H9 (cell line): Measurements from ENCODE around the gene PPP1R14C. TPM values are rescaled to one million over a fixed set of nuclear protein-coding genes. Genes with fewer than 3 reads are reported as not detected.
"Not testable (repeated sequence)": the region's sequence is repeated elsewhere in the genome, so short reads cannot be mapped to it uniquely, and the experiment has no call there.

Experiments used
- DNase-seq: peaks from one replicate; pipeline ENCODE4 v3.0.0-alpha.2; 2017
- H2AFZ ChIP-seq: one replicate; pipeline ENCODE4 v1.6.1; 2013; ENCODE audit warnings: mild to moderate bottlenecking, low read length, control low read depth, moderate library complexity
- H2AK5ac ChIP-seq: 2 replicates; pipeline ENCODE4 v1.6.1; 2013; ENCODE audit warnings: low read length, control low read depth, mixed read lengths; ENCODE audit not compliant: insufficient read length
- H2BK120ac ChIP-seq: one replicate; pipeline ENCODE4 v1.6.1; 2013; ENCODE audit warnings: low read depth, mild to moderate bottlenecking, low read length, control low read depth, inconsistent platforms; ENCODE audit not compliant: poor library complexity, severe bottlenecking
- H2BK12ac ChIP-seq: 2 replicates; pipeline ENCODE4 v1.6.1; 2013; ENCODE audit warnings: low read length, control low read depth, mixed read lengths, low read depth; ENCODE audit not compliant: insufficient read length
- H2BK15ac ChIP-seq: 2 replicates; pipeline ENCODE4 v1.6.1; 2013; ENCODE audit warnings: low read depth, low read length, control low read depth
- H2BK20ac ChIP-seq: one replicate; pipeline ENCODE4 v1.6.1; 2013; ENCODE audit warnings: low read depth, mild to moderate bottlenecking, low read length, control low read depth, inconsistent platforms; ENCODE audit not compliant: poor library complexity, severe bottlenecking
- H2BK5ac ChIP-seq: 2 replicates; pipeline ENCODE4 v1.6.1; 2013; ENCODE audit warnings: low read length, control low read depth, mixed read lengths; ENCODE audit not compliant: insufficient read length
- H3K14ac ChIP-seq: 2 replicates; pipeline ENCODE4 v1.6.1; 2013; ENCODE audit warnings: low read length, control low read depth; ENCODE audit not compliant: insufficient read depth
- H3K18ac ChIP-seq: 2 replicates; pipeline ENCODE4 v1.6.1; 2013; ENCODE audit warnings: low read depth, mild to moderate bottlenecking, mixed read lengths, low read length, control low read depth; ENCODE audit not compliant: insufficient read length
- H3K23ac ChIP-seq: 2 replicates; pipeline ENCODE4 v1.6.1; 2013; ENCODE audit warnings: low read length, control low read depth, mixed read lengths, low read depth; ENCODE audit not compliant: insufficient read length
- H3K23me2 ChIP-seq: 2 replicates; pipeline ENCODE4 v1.6.1; 2013; ENCODE audit warnings: low read depth, mild to moderate bottlenecking, mixed read lengths, low read length, control low read depth; ENCODE audit not compliant: insufficient read length, poor library complexity, severe bottlenecking
- H3K27ac ChIP-seq: 2 replicates; pipeline ENCODE4 v1.5.1; 2013; ENCODE audit warnings: low read length, control low read depth, mixed read lengths, low read depth; ENCODE audit not compliant: insufficient read length
- H3K27me3 ChIP-seq: 2 replicates; pipeline ENCODE4 v1.6.1; 2013; ENCODE audit warnings: low read length, control low read depth, inconsistent platforms; ENCODE audit not compliant: insufficient read depth
- H3K4ac ChIP-seq: 2 replicates; pipeline ENCODE4 v1.6.1; 2013; ENCODE audit warnings: low read depth, mild to moderate bottlenecking, control low read depth, inconsistent platforms, low read length, moderate library complexity
- H3K4me1 ChIP-seq: 2 replicates; pipeline ENCODE4 v1.6.1; 2013; ENCODE audit warnings: low read length, control low read depth, inconsistent platforms; ENCODE audit not compliant: insufficient read depth
- H3K4me2 ChIP-seq: 2 replicates; pipeline ENCODE4 v1.6.1; 2013; ENCODE audit warnings: low read length, control low read depth, mixed read lengths; ENCODE audit not compliant: insufficient read length, insufficient read depth
- H3K56ac ChIP-seq: 2 replicates; pipeline ENCODE4 v1.6.1; 2013; ENCODE audit warnings: low read depth, mild to moderate bottlenecking, mixed read lengths, low read length, control low read depth; ENCODE audit not compliant: insufficient read length
- H3K79me1 ChIP-seq: 2 replicates; pipeline ENCODE4 v1.6.1; 2013; ENCODE audit warnings: low read depth, mild to moderate bottlenecking, moderate library complexity, low read length, control low read depth, inconsistent platforms; ENCODE audit not compliant: insufficient read depth, poor library complexity, severe bottlenecking
- H3K79me2 ChIP-seq: 2 replicates; pipeline ENCODE4 v1.6.1; 2013; ENCODE audit warnings: low read length, control low read depth, inconsistent platforms; ENCODE audit not compliant: insufficient read depth
- H3K9ac ChIP-seq: 2 replicates; pipeline ENCODE4 v1.6.1; 2013; ENCODE audit warnings: low read length, control low read depth, mixed read lengths; ENCODE audit not compliant: insufficient read length; ENCODE audit errors: extremely low read depth
- H3K9me3 ChIP-seq: one replicate; pipeline ENCODE4 v1.6.1; 2013; ENCODE audit warnings: low read depth, low read length, inconsistent platforms; ENCODE audit not compliant: control insufficient read depth
- H3T11ph ChIP-seq: one replicate; pipeline ENCODE4 v1.6.1; 2013; ENCODE audit warnings: mild to moderate bottlenecking, low read length, control low read depth, inconsistent platforms
- H4K20me1 ChIP-seq: one replicate; pipeline ENCODE4 v1.6.1; 2013; ENCODE audit not compliant: control insufficient read depth, insufficient read length, insufficient read depth
- H4K5ac ChIP-seq: 2 replicates; pipeline ENCODE4 v1.6.1; 2013; ENCODE audit warnings: low read depth, mild to moderate bottlenecking, mixed read lengths, low read length, control low read depth; ENCODE audit not compliant: insufficient read length
- H4K8ac ChIP-seq: replicated peaks from 2 replicates; pipeline ENCODE4 v1.6.1; 2013; ENCODE audit warnings: low read length, control low read depth, mixed read lengths, low read depth; ENCODE audit not compliant: insufficient read length
- H4K91ac ChIP-seq: 2 replicates; pipeline ENCODE4 v1.6.1; 2013; ENCODE audit warnings: low read depth, mild to moderate bottlenecking, moderate library complexity, mixed read lengths, low read length, control low read depth; ENCODE audit not compliant: insufficient read length
- H3K27ac Mint-ChIP-seq, 3 experiments: 2 replicates in 2 of 3; 3 replicates in 1 of 3; pipeline ENCODE4 v1.8.0; 2020 to 2021; ENCODE audit warnings: mixed read lengths in 3 of 3, mild to moderate bottlenecking in 1 of 3, moderate library complexity in 1 of 3
- H3K27me3 Mint-ChIP-seq: 2 replicates; pipeline ENCODE4 v1.8.0; 2021; ENCODE audit warnings: low read depth, mild to moderate bottlenecking, moderate library complexity, mixed read lengths
- H3K36me3 Mint-ChIP-seq, 3 experiments: 2 replicates in 2 of 3; 3 replicates in 1 of 3; pipeline ENCODE4 v1.8.0; 2020 to 2021; ENCODE audit warnings: low read depth in 3 of 3, mixed read lengths in 3 of 3; ENCODE audit not compliant: insufficient read depth in 1 of 3
- H3K4me1 Mint-ChIP-seq, 2 experiments: 2 replicates each; pipeline ENCODE4 v1.8.0; 2020; ENCODE audit warnings: mixed read lengths in 2 of 2
- H3K4me3 Mint-ChIP-seq, 2 experiments: 2 replicates in 1 of 2; 3 replicates in 1 of 2; pipeline ENCODE4 v1.8.0; 2020 to 2021; ENCODE audit warnings: mild to moderate bottlenecking in 2 of 2, mixed read lengths in 2 of 2, moderate library complexity in 1 of 2
- H3K9me3 Mint-ChIP-seq, 2 experiments: 2 replicates in 1 of 2; 3 replicates in 1 of 2; pipeline ENCODE4 v1.8.0; 2020; ENCODE audit warnings: mild to moderate bottlenecking in 2 of 2, mixed read lengths in 2 of 2, moderate library complexity in 1 of 2
- CTCF ChIP-seq: fragments of 200-600 bp; sonication (generic); conservative IDR thresholded peaks from 3 replicates; pipeline ENCODE4 v1.8.0; 2021; ENCODE audit warnings: antibody characterized with exemption, mild to moderate bottlenecking
- WGBS: extraction: QIAGEN DNeasy Blood & Tissue Kit; methylation state at CpG from one replicate; pipeline ENCODE4 v1.1.7; 2013; ENCODE audit warnings: missing lambda C conversion rate, low lambda C conversion rate, mixed read lengths; ENCODE audit not compliant: insufficient read length; ENCODE audit errors: extremely low coverage; 5-methylcytosine and 5-hydroxymethylcytosine counted together
- total RNA-seq: library from RNA; stranded (reverse); gene quantifications from 2 replicates; pipeline ENCODE4 v1.2.1, GENCODE V29; 2021

PPP1R14C gene
- total RNA-seq, 1 experiment from 2014 or later = 0.37 TPM

DNA sequence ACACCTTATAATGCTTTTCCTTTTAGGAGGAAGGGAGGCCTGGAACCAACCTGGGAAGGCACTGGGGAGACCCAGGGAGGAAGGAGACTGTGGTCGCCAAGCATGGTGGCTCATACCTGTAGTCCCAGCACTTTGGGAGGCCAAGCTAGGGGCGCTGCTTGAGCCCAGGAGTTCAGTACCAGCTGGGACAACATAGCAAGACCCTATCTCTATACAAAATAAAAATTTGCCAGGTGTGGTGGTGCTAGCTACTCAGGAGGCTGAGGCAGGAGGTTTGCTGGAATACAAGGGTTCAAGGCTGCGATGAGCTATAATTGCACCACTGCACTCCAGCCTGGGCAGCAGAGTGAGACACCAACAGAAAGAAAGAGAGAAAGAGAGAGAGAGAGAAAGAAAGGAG is 36.2 kb downstream of the PPP1R14C start:
- Histone ChIP-seq H4K5ac (no peak overlapping the region), H3K4ac (no peak overlapping the region), H2BK12ac (no peak overlapping the region), H2AK5ac (no peak overlapping the region), H3K18ac (no peak overlapping the region), H3K23me2 (no peaks in the 10 kb centered on the region), H3K79me2 (no peaks in the 10 kb centered on the region), H3K79me1 (no peaks in the 10 kb centered on the region), H3K4me1 (no peaks in the 10 kb centered on the region), H3K23ac (no peak overlapping the region), H4K20me1 (no peaks in the 10 kb centered on the region), H2BK20ac (no peak overlapping the region), H4K91ac (no peak overlapping the region), H2BK5ac (no peak overlapping the region), H3K9me3 (no peaks in the 10 kb centered on the region), H3K56ac (no peak overlapping the region), H4K8ac (no peak overlapping the region), H2BK120ac (no peak overlapping the region), H3K14ac (no peak overlapping the region), H2BK15ac (no peak overlapping the region), H3K27ac (no peak overlapping the region), H3K27me3 (no peaks in the 10 kb centered on the region; the same call in 1 of the 2 replicates), H2AFZ (no peak overlapping the region), H3K9ac (no peak overlapping the region), H3T11ph (no peak overlapping the region), H3K4me2 (no peak overlapping the region)
- H3K4me3 Mint-ChIP-seq = no peak overlapping the region
- no peak overlapping the region for H3K27ac Mint-ChIP-seq
- no CpG with 5 or more reads among the region's 3 CpGs for WGBS
- no peaks in the 10 kb centered on the region for H3K36me3 Mint-ChIP-seq
- H3K27me3 Mint-ChIP-seq = no peaks in the 10 kb centered on the region; the same call in 1 of the 2 replicates
- TF ChIP-seq CTCF = no peak
- no peak for DNase-seq
- H3K4me1 Mint-ChIP-seq = no peaks in the 10 kb centered on the region
- H3K9me3 Mint-ChIP-seq = no peaks in the 10 kb centered on the region

DNA sequence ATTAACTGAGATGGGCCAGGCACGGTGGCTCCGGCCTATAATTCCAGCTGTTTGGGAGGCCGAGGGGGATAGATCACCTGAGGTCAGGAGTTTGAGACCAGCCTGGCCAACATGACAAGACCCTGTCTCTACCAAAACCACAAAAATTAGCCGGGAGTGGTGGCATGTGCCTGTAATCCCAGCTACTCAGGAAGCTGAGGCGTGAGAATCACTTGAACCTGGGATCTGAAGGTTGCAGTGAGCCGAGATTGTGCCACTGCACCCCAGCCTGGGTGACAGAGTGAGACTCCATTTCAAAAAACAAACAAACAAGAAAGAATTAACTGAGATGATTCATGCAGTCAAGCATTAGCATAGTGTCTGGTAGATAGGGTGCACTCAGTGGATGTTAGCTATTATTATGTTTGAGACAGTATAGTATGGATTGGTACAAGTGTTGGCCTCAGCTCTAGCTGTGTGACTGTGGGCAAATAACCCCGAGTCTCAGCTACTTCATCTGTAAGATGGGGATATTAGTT is 37.1 kb downstream of the PPP1R14C start:
- not testable (repeated sequence) for H2BK20ac ChIP-seq, H3K4me3 Mint-ChIP-seq, H3K4ac ChIP-seq, H4K5ac ChIP-seq, H3K79me2 ChIP-seq, H2BK5ac ChIP-seq, H2BK120ac ChIP-seq, H3K18ac ChIP-seq, H2AFZ ChIP-seq, H3K23me2 ChIP-seq, H3K14ac ChIP-seq, H3K4me1 ChIP-seq, H3K4me1 Mint-ChIP-seq, H4K8ac ChIP-seq, H3K27me3 ChIP-seq, H3K79me1 ChIP-seq, H3K23ac ChIP-seq, H3K27ac ChIP-seq, H3K9me3 Mint-ChIP-seq, H4K20me1 ChIP-seq, H3K56ac ChIP-seq, H3K36me3 Mint-ChIP-seq, H4K91ac ChIP-seq, H3K9me3 ChIP-seq, H3K9ac ChIP-seq, H3K27ac Mint-ChIP-seq, DNase-seq, H2BK15ac ChIP-seq, H3K4me2 ChIP-seq, H2AK5ac ChIP-seq, H3K27me3 Mint-ChIP-seq, H3T11ph ChIP-seq, H2BK12ac ChIP-seq
- no CpG with 5 or more reads among the region's 7 CpGs for WGBS
